HepG2 (cell line): ENCODE measurements around the gene PALM3. TPM values are rescaled to one million over a fixed set of nuclear protein-coding genes. Genes with fewer than 3 reads are reported as not detected.

Experiments used
- HIVEP1 ChIP-seq: sonication (generic); formaldehyde crosslinking; IDR thresholded peaks from 2 replicates; pipeline ENCODE4 v1.4.0; 2020; ENCODE audit warnings: mild to moderate bottlenecking, missing genetic modification reagents
- MEF2D ChIP-seq: sonication (generic); formaldehyde crosslinking; IDR thresholded peaks from 2 replicates; pipeline ENCODE4 v1.5.1; 2020; ENCODE audit warnings: mild to moderate bottlenecking, missing genetic modification reagents
- MXD4 ChIP-seq: IDR thresholded peaks from 2 replicates; pipeline ENCODE4 v1.6.1; 2016; ENCODE audit warnings: mild to moderate bottlenecking, missing biosample characterization, missing genetic modification reagents
- NCOA2 ChIP-seq: sonication (generic); formaldehyde crosslinking; IDR thresholded peaks from 2 replicates; pipeline ENCODE4 v1.8.0; 2022; ENCODE audit warnings: inconsistent platforms
- RCOR2 ChIP-seq: IDR thresholded peaks from 2 replicates; pipeline ENCODE4 v1.6.1; 2016; ENCODE audit warnings: missing biosample characterization, missing genetic modification reagents
- SATB2 ChIP-seq: sonication (generic); formaldehyde crosslinking; IDR thresholded peaks from 2 replicates; pipeline ENCODE4 v1.5.0; 2020; ENCODE audit warnings: missing genetic modification reagents
- U2AF2 ChIP-seq: fragments of 200-400 bp; formaldehyde crosslinking; IDR thresholded peaks from 2 replicates; pipeline ENCODE4 v1.6.1; 2017; ENCODE audit warnings: low read depth, mild to moderate bottlenecking, low read length
- polyA plus RNA-seq, 8 experiments: library from polyadenylated mRNA; depleted of rRNA in 3 of 8; stranded (reverse) in 7 of 8; unstranded in 1 of 8; fragments of >200 nt; fragmentation: Illumina TruSeq in 4 of 8; extraction: Trizol in 4 of 8; gene quantifications; 2 replicates each; pipeline versions ENCODE4 v1.2.1 to v1.2.3, GENCODE V29; 2011 to 2016; ENCODE audit warnings: low read depth in 4 of 8, missing spikeins in 1 of 8, mixed read lengths in 1 of 8; ENCODE audit not compliant: insufficient read depth in 1 of 8
- total RNA-seq, 5 experiments: library from RNA; depleted of rRNA; stranded (reverse); fragments of >200 nt; fragmentation: Illumina TruSeq; extraction: Trizol; gene quantifications; 2 replicates each; pipeline ENCODE4 v1.2.3, GENCODE V29; 2016; ENCODE audit warnings: low read depth in 1 of 5
- TF ChIP-seq, protein P1 (sequence below): sonication (generic); formaldehyde crosslinking; IDR thresholded peaks from 2 replicates; pipeline ENCODE4 v1.4.0; 2020; ENCODE audit warnings: missing genetic modification reagents
- TF ChIP-seq, protein P2 (sequence below): sonication (generic); formaldehyde crosslinking; conservative IDR thresholded peaks from 2 replicates; pipeline ENCODE4 v1.4.0; 2020; ENCODE audit warnings: mild to moderate bottlenecking, missing genetic modification reagents, moderate library complexity
- TF ChIP-seq, protein P3 (sequence below): sonication (generic); formaldehyde crosslinking; IDR thresholded peaks from 2 replicates; pipeline ENCODE4 v1.5.1; 2020; ENCODE audit warnings: missing genetic modification reagents, mild to moderate bottlenecking, borderline replicate concordance
- TF ChIP-seq, protein P4 (sequence below): sonication (generic); formaldehyde crosslinking; IDR thresholded peaks from 2 replicates; pipeline ENCODE4 v1.8.1; 2022; ENCODE audit warnings: low read depth, mild to moderate bottlenecking, missing genetic modification reagents
- TF ChIP-seq, protein P5 (sequence below): sonication (generic); formaldehyde crosslinking; IDR thresholded peaks from 2 replicates; pipeline ENCODE4 v1.4.0; 2020; ENCODE audit warnings: missing genetic modification reagents, borderline replicate concordance
- TF ChIP-seq, protein P6 (sequence below): IDR thresholded peaks from 2 replicates; pipeline ENCODE4 v1.6.1; 2012; ENCODE audit warnings: inconsistent platforms

The PALM3 gene
- total and polyA plus RNA-seq, 2 of the 13 experiments (the other 11 are each of a cell fraction or from before 2014, with no cell fraction given): 0.79 to 2.4 TPM

DNA sequence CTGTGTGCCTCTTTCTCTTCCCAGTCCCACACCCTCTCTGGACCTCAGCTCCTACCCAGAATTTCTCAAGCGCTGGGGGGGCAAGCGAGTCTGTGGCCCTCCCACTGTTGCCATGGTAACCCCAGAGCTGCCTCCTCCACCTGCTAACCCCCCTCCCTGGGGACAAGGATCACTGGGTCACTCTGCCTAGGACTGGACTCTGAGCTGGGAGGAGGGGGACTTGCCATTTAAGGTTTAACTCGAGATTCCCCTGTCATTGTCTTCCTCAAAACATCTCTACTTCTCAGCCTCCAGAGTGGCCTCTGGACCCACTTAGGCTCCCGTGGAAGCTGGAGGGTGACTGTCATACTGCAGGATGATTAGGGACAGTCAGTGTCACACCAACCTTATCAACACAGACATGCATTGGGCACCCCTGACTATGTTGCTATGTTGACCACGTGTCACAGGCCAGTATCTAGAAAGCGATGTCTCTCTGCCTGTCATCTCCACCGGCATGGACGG, 2.2 kb downstream of the PALM3 start (continued):
- TF ChIP-seq, protein P1, sequence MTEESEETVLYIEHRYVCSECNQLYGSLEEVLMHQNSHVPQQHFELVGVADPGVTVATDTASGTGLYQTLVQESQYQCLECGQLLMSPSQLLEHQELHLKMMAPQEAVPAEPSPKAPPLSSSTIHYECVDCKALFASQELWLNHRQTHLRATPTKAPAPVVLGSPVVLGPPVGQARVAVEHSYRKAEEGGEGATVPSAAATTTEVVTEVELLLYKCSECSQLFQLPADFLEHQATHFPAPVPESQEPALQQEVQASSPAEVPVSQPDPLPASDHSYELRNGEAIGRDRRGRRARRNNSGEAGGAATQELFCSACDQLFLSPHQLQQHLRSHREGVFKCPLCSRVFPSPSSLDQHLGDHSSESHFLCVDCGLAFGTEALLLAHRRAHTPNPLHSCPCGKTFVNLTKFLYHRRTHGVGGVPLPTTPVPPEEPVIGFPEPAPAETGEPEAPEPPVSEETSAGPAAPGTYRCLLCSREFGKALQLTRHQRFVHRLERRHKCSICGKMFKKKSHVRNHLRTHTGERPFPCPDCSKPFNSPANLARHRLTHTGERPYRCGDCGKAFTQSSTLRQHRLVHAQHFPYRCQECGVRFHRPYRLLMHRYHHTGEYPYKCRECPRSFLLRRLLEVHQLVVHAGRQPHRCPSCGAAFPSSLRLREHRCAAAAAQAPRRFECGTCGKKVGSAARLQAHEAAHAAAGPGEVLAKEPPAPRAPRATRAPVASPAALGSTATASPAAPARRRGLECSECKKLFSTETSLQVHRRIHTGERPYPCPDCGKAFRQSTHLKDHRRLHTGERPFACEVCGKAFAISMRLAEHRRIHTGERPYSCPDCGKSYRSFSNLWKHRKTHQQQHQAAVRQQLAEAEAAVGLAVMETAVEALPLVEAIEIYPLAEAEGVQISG (CRISPR knock-in tag): peak; percentile 51
- TF ChIP-seq RCOR2 (0 out of 2 replicates have a peak, but pooled peaks have one; percentile 29), HIVEP1 (CRISPR knock-in tag) (peak; percentile 45; the same call in 1 of the 2 replicates), MXD4 (peak; percentile 83; the same call in 1 of the 2 replicates), NCOA2 (CRISPR knock-in tag) (peak; percentile 60), MEF2D (CRISPR knock-in tag) (peak; percentile 31; the same call in 1 of the 2 replicates), U2AF2 (no peak), SATB2 (CRISPR knock-in tag) (no peak)
- TF ChIP-seq, protein P2, sequence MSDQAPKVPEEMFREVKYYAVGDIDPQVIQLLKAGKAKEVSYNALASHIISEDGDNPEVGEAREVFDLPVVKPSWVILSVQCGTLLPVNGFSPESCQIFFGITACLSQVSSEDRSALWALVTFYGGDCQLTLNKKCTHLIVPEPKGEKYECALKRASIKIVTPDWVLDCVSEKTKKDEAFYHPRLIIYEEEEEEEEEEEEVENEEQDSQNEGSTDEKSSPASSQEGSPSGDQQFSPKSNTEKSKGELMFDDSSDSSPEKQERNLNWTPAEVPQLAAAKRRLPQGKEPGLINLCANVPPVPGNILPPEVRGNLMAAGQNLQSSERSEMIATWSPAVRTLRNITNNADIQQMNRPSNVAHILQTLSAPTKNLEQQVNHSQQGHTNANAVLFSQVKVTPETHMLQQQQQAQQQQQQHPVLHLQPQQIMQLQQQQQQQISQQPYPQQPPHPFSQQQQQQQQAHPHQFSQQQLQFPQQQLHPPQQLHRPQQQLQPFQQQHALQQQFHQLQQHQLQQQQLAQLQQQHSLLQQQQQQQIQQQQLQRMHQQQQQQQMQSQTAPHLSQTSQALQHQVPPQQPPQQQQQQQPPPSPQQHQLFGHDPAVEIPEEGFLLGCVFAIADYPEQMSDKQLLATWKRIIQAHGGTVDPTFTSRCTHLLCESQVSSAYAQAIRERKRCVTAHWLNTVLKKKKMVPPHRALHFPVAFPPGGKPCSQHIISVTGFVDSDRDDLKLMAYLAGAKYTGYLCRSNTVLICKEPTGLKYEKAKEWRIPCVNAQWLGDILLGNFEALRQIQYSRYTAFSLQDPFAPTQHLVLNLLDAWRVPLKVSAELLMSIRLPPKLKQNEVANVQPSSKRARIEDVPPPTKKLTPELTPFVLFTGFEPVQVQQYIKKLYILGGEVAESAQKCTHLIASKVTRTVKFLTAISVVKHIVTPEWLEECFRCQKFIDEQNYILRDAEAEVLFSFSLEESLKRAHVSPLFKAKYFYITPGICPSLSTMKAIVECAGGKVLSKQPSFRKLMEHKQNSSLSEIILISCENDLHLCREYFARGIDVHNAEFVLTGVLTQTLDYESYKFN (CRISPR knock-in tag): peak; percentile 97
- TF ChIP-seq, protein P3, sequence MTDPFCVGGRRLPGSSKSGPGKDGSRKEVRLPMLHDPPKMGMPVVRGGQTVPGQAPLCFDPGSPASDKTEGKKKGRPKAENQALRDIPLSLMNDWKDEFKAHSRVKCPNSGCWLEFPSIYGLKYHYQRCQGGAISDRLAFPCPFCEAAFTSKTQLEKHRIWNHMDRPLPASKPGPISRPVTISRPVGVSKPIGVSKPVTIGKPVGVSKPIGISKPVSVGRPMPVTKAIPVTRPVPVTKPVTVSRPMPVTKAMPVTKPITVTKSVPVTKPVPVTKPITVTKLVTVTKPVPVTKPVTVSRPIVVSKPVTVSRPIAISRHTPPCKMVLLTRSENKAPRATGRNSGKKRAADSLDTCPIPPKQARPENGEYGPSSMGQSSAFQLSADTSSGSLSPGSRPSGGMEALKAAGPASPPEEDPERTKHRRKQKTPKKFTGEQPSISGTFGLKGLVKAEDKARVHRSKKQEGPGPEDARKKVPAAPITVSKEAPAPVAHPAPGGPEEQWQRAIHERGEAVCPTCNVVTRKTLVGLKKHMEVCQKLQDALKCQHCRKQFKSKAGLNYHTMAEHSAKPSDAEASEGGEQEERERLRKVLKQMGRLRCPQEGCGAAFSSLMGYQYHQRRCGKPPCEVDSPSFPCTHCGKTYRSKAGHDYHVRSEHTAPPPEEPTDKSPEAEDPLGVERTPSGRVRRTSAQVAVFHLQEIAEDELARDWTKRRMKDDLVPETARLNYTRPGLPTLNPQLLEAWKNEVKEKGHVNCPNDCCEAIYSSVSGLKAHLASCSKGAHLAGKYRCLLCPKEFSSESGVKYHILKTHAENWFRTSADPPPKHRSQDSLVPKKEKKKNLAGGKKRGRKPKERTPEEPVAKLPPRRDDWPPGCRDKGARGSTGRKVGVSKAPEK: no peak
- TF ChIP-seq, protein P4, sequence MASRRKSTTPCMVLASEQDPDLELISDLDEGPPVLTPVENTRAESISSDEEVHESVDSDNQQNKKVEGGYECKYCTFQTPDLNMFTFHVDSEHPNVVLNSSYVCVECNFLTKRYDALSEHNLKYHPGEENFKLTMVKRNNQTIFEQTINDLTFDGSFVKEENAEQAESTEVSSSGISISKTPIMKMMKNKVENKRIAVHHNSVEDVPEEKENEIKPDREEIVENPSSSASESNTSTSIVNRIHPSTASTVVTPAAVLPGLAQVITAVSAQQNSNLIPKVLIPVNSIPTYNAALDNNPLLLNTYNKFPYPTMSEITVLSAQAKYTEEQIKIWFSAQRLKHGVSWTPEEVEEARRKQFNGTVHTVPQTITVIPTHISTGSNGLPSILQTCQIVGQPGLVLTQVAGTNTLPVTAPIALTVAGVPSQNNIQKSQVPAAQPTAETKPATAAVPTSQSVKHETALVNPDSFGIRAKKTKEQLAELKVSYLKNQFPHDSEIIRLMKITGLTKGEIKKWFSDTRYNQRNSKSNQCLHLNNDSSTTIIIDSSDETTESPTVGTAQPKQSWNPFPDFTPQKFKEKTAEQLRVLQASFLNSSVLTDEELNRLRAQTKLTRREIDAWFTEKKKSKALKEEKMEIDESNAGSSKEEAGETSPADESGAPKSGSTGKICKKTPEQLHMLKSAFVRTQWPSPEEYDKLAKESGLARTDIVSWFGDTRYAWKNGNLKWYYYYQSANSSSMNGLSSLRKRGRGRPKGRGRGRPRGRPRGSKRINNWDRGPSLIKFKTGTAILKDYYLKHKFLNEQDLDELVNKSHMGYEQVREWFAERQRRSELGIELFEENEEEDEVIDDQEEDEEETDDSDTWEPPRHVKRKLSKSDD (CRISPR knock-in tag): 0 out of 2 replicates have a peak, but pooled peaks have one; percentile 24
- TF ChIP-seq, protein P5, sequence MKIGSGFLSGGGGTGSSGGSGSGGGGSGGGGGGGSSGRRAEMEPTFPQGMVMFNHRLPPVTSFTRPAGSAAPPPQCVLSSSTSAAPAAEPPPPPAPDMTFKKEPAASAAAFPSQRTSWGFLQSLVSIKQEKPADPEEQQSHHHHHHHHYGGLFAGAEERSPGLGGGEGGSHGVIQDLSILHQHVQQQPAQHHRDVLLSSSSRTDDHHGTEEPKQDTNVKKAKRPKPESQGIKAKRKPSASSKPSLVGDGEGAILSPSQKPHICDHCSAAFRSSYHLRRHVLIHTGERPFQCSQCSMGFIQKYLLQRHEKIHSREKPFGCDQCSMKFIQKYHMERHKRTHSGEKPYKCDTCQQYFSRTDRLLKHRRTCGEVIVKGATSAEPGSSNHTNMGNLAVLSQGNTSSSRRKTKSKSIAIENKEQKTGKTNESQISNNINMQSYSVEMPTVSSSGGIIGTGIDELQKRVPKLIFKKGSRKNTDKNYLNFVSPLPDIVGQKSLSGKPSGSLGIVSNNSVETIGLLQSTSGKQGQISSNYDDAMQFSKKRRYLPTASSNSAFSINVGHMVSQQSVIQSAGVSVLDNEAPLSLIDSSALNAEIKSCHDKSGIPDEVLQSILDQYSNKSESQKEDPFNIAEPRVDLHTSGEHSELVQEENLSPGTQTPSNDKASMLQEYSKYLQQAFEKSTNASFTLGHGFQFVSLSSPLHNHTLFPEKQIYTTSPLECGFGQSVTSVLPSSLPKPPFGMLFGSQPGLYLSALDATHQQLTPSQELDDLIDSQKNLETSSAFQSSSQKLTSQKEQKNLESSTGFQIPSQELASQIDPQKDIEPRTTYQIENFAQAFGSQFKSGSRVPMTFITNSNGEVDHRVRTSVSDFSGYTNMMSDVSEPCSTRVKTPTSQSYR (CRISPR knock-in tag): peak; percentile 93
- TF ChIP-seq, protein P6, sequence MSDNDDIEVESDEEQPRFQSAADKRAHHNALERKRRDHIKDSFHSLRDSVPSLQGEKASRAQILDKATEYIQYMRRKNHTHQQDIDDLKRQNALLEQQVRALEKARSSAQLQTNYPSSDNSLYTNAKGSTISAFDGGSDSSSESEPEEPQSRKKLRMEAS: peak; percentile 92
